Liver (tissue), 9 donors: Measurements from ENCODE around the gene BGLAP. TPM values are rescaled to one million over a fixed set of nuclear protein-coding genes. Genes with fewer than 3 reads are reported as not detected.

Experiments
- DNase-seq: peaks from one replicate; pipeline ENCODE4 v3.0.0-alpha.2; 2017; ENCODE audit warnings: low spot score
- H3K27ac ChIP-seq, 2 donors: one replicate each; pipeline ENCODE4 v1.7.0; 2013; ENCODE audit warnings: inconsistent platforms in 2 of 2, low read length in 2 of 2, control low read depth in 1 of 2, low read depth in 1 of 2, mild to moderate bottlenecking in 1 of 2
- H3K27me3 ChIP-seq, 4 donors: one replicate each; pipeline versions ENCODE4 v1.6.1 to v1.7.0; 2013; ENCODE audit warnings: low read length in 3 of 4, inconsistent platforms in 1 of 4, mild to moderate bottlenecking in 1 of 4, moderate library complexity in 1 of 4; ENCODE audit not compliant: control insufficient read depth in 4 of 4, insufficient read depth in 4 of 4
- H3K36me3 ChIP-seq, 4 donors: one replicate each; pipeline versions ENCODE4 v1.6.1 to v1.7.0; 2013; ENCODE audit warnings: low read length in 3 of 4, mild to moderate bottlenecking in 3 of 4, low read depth in 1 of 4, moderate library complexity in 1 of 4; ENCODE audit not compliant: control insufficient read depth in 4 of 4, insufficient read depth in 3 of 4
- H3K4me1 ChIP-seq, 4 donors: one replicate each; pipeline versions ENCODE4 v1.6.1 to v1.7.0; 2013; ENCODE audit warnings: low read length in 3 of 4, mild to moderate bottlenecking in 3 of 4, moderate library complexity in 1 of 4; ENCODE audit not compliant: control insufficient read depth in 4 of 4, insufficient read depth in 4 of 4
- H3K4me3 ChIP-seq, 3 donors: one replicate each; pipeline versions ENCODE4 v1.6.1 to v1.7.0; 2013; ENCODE audit warnings: low read length in 3 of 3, control low read depth in 1 of 3, low read depth in 1 of 3, mild to moderate bottlenecking in 1 of 3
- H3K9ac ChIP-seq, 2 donors: one replicate each; pipeline ENCODE4 v1.7.0; 2013; ENCODE audit warnings: low read length in 2 of 2, mild to moderate bottlenecking in 2 of 2, moderate library complexity in 2 of 2, control low read depth in 1 of 2, low read depth in 1 of 2
- H3K9me3 ChIP-seq, 4 donors: one replicate each; pipeline versions ENCODE4 v1.6.1 to v1.7.0; 2013; ENCODE audit warnings: low read length in 3 of 4; ENCODE audit not compliant: control insufficient read depth in 4 of 4
- ATF3 ChIP-seq: IDR thresholded peaks from 2 replicates; pipeline ENCODE4 v1.6.1; 2016; ENCODE audit warnings: antibody characterized with exemption
- CTCF ChIP-seq: fragments of 150-350 bp; IDR thresholded peaks from 2 replicates; pipeline ENCODE4 v1.5.1; 2017; ENCODE audit warnings: improper control_type of control experiment, low read depth, low read length; ENCODE audit not compliant: missing input control
- EGR1 ChIP-seq, 2 donors: IDR thresholded peaks; 2 replicates each; pipeline ENCODE4 v1.6.1; 2016 to 2018; ENCODE audit warnings: antibody characterized with exemption in 2 of 2, low read depth in 2 of 2
- FOXA2 ChIP-seq: IDR thresholded peaks from 2 replicates; pipeline ENCODE4 v1.6.1; 2016; ENCODE audit warnings: antibody characterized with exemption
- GABPA ChIP-seq, 2 donors: IDR thresholded peaks in 1 of 2; conservative IDR thresholded peaks in 1 of 2; 2 replicates each; pipeline ENCODE4 v1.6.1; 2016; ENCODE audit warnings: antibody characterized with exemption in 2 of 2, mild to moderate bottlenecking in 1 of 2, moderate library complexity in 1 of 2
- HNF4G ChIP-seq: IDR thresholded peaks from 2 replicates; pipeline ENCODE4 v1.6.1; 2016; ENCODE audit warnings: antibody characterized with exemption
- MAX ChIP-seq: IDR thresholded peaks from 2 replicates; pipeline ENCODE4 v1.6.1; 2016; ENCODE audit warnings: antibody characterized with exemption
- RAD21 ChIP-seq, 2 donors: IDR thresholded peaks; 2 replicates each; pipeline ENCODE4 v1.6.1; 2016; ENCODE audit warnings: antibody characterized with exemption in 2 of 2, mild to moderate bottlenecking in 2 of 2
- SP1 ChIP-seq: IDR thresholded peaks from 2 replicates; pipeline ENCODE4 v1.6.1; 2018; ENCODE audit warnings: antibody characterized with exemption, mild to moderate bottlenecking
- YY1 ChIP-seq: IDR thresholded peaks from 2 replicates; pipeline ENCODE4 v1.6.1; 2016; ENCODE audit warnings: antibody characterized with exemption, mild to moderate bottlenecking
- ZBTB33 ChIP-seq: IDR thresholded peaks from 2 replicates; pipeline ENCODE4 v1.6.1; 2016; ENCODE audit warnings: antibody characterized with exemption
- WGBS: extraction: QIAGEN DNeasy Blood & Tissue Kit; methylation state at CpG from one replicate; pipeline ENCODE4 v1.1.7; 2013; 5-methylcytosine and 5-hydroxymethylcytosine counted together
- polyA plus RNA-seq, 2 donors: library from polyadenylated mRNA; stranded (reverse) in 1 of 2; unstranded in 1 of 2; fragments of 200-250 nt in 1 of 2; fragments of >200 nt in 1 of 2; fragmentation: Nextera tagmentation in 1 of 2; extraction: Ambion mirVana in 1 of 2; gene quantifications; one replicate each; pipeline versions ENCODE4 v1.2.1 to v1.2.3, GENCODE V29; 2013 to 2015
- total RNA-seq, 2 donors: library from RNA; depleted of rRNA; stranded (reverse); fragments of >200 nt; gene quantifications; one replicate each; pipeline ENCODE4 v1.2.3, GENCODE V29; 2014
- donor health status: healthy.
- donor health status: healthy.
- donor health status: healthy.
- donor health status: healthy.
- donor health status: healthy.

BGLAP gene
- total and polyA plus RNA-seq, 4 donors: 0.06 to 0.75 (median 0.28) TPM; not detected in 1

GRCh38 chr1:156257711-156258110, 15.7 kb downstream of the BGLAP start:
- WGBS: 90% methylated on average over 2 of the region's 2 CpGs
- Histone ChIP-seq H3K36me3 (peaks cover 15 to 79% (median 60%) of the 10 kb centered on the region in 4 donors), H3K4me1 (peaks cover 0 to 5% (median 2%) of the 10 kb centered on the region in 4 donors), H3K27me3 (no peaks in the 10 kb centered on the region), H3K4me3 (no peak overlapping the region), H3K9ac (no peak overlapping the region), H3K27ac (no peak overlapping the region), H3K9me3 (no peaks in the 10 kb centered on the region)
- TF ChIP-seq EGR1 (IDR thresholded peaks at IDR 0.05; ENCODE audit: low read depth in 2 of 2) (no peak), MAX (no peak), SP1 (no peak), CTCF (no peak), HNF4G (no peak), YY1 (no peak), FOXA2 (no peak)
- no peak for DNase-seq

GRCh38 chr1:156258859-156259258, 16.9 kb downstream of the BGLAP start:
- H3K36me3 ChIP-seq: peaks cover 16 to 79% (median 58%) of the 10 kb centered on the region in 4 donors
- no peaks in the 10 kb centered on the region for H3K27me3 ChIP-seq
- H3K27ac ChIP-seq: no peak overlapping the region
- 95% methylated on average over 8 of the region's 8 CpGs for WGBS
- peaks cover 0 to 5% (median 2%) of the 10 kb centered on the region in 4 donors for H3K4me1 ChIP-seq
- TF ChIP-seq ATF3 (no peak), ZBTB33 (no peak), YY1 (no peak), GABPA (IDR thresholded peaks at IDR 0.05 in 1 of 2, conservative IDR thresholded peaks at IDR 0.05 in 1 of 2) (no peak)
- no peaks in the 10 kb centered on the region for H3K9me3 ChIP-seq
- H3K4me3 ChIP-seq: no peak overlapping the region
- DNase-seq: no peak
- no peak overlapping the region for H3K9ac ChIP-seq

GRCh38 chr1:156259805-156260204, 17.8 kb downstream of the BGLAP start:
- H3K9ac ChIP-seq: no peak overlapping the region
- no peaks in the 10 kb centered on the region for H3K9me3 ChIP-seq
- TF ChIP-seq YY1 (no peak), RAD21 (IDR thresholded peaks at IDR 0.05) (peak in 1 of 2 donors; percentile 23), ATF3 (no peak)
- H3K4me3 ChIP-seq: no peak overlapping the region
- no peak overlapping the region for H3K27ac ChIP-seq
- WGBS: 90% methylated on average over 3 of the region's 3 CpGs
- peaks cover 16 to 81% (median 60%) of the 10 kb centered on the region in 4 donors for H3K36me3 ChIP-seq
- no peak for DNase-seq
- H3K4me1 ChIP-seq: peaks cover 0 to 5% (median 2%) of the 10 kb centered on the region in 4 donors
- H3K27me3 ChIP-seq: no peaks in the 10 kb centered on the region
